Cardiac muscle cell (in vitro differentiated cells and primary cell): ENCODE measurements around the gene OLFM2. TPM values are rescaled to one million over a fixed set of nuclear protein-coding genes. Genes with fewer than 3 reads are reported as not detected.

Experiments used
- DNase-seq, 2 donors: peaks; one replicate each; pipeline versions ENCODE4 v3.0.0 to v3.0.0-alpha.2; 2010 to 2017; ENCODE audit warnings: low read depth in 1 of 2, low spot score in 1 of 2
- H3K27ac ChIP-seq: fragments of 200-600 bp; sonication (generic); 2 replicates; pipeline ENCODE4 v1.5.1; 2016
- H3K27me3 ChIP-seq: fragments of 200-600 bp; sonication (generic); 2 replicates; pipeline ENCODE4 v1.6.0; 2016; ENCODE audit warnings: control low read depth
- H3K36me3 ChIP-seq: fragments of 200-600 bp; sonication (generic); 2 replicates; pipeline ENCODE4 v1.5.1; 2016; ENCODE audit warnings: control low read depth
- H3K4me1 ChIP-seq: fragments of 200-600 bp; sonication (generic); 2 replicates; pipeline ENCODE4 v1.8.1; 2017; ENCODE audit warnings: low read depth, mild to moderate bottlenecking, mixed run types
- H3K4me3 ChIP-seq: fragments of 200-600 bp; sonication (generic); 2 replicates; pipeline ENCODE4 v1.5.1; 2016; ENCODE audit warnings: mild to moderate bottlenecking
- H3K9me3 ChIP-seq: fragments of 200-600 bp; sonication (generic); 2 replicates; pipeline ENCODE4 v1.5.1; 2017; ENCODE audit warnings: low read depth, mild to moderate bottlenecking, control low read depth
- CTCF ChIP-seq: IDR thresholded peaks from 2 replicates; pipeline ENCODE4 v1.5.1; 2012; ENCODE audit warnings: low read depth, mild to moderate bottlenecking, low read length
- polyA plus RNA-seq: library from polyadenylated mRNA; unstranded; fragments of >200 nt; fragmentation: Nextera tagmentation; extraction: Ambion mirVana; gene quantifications from 2 replicates; pipeline ENCODE4 v1.2.1, GENCODE V29; 2016
- total RNA-seq: library from RNA; depleted of rRNA; stranded (reverse); fragments of >200 nt; gene quantifications from 2 replicates; pipeline ENCODE4 v1.2.3, GENCODE V29; 2016

OLFM2 gene
- total and polyA plus RNA-seq, 2 experiments from 2014 or later, result 27.1 to 55.1 TPM

DNA sequence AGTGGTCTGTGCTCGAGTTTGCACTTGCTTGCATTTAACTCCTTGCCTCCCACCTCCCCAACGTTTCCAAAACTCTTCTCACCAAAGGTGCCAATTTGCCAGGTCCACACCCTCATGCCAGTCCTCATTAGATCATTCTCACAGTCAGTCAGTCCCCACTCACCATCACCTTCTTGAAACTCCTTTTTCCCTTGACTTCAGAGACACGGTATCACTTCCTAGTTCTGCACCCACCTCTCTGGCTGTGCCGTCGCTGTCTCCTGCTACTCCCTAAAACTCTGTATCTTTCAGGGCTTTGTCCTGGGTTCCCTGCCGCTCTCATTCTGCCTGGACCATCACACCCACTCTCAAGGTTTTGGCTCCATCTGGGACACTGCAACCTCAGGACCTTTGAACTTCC, 19.6 kb downstream of the OLFM2 start:
- Histone ChIP-seq H3K36me3 (no peaks in the 10 kb centered on the region), H3K27ac (no peak overlapping the region), H3K4me3 (no peak overlapping the region), H3K4me1 (no peaks in the 10 kb centered on the region), H3K27me3 (peaks cover 15% of the 10 kb centered on the region), H3K9me3 (no peaks in the 10 kb centered on the region)
- DNase-seq, result no peak
- no peak for TF ChIP-seq CTCF

DNA sequence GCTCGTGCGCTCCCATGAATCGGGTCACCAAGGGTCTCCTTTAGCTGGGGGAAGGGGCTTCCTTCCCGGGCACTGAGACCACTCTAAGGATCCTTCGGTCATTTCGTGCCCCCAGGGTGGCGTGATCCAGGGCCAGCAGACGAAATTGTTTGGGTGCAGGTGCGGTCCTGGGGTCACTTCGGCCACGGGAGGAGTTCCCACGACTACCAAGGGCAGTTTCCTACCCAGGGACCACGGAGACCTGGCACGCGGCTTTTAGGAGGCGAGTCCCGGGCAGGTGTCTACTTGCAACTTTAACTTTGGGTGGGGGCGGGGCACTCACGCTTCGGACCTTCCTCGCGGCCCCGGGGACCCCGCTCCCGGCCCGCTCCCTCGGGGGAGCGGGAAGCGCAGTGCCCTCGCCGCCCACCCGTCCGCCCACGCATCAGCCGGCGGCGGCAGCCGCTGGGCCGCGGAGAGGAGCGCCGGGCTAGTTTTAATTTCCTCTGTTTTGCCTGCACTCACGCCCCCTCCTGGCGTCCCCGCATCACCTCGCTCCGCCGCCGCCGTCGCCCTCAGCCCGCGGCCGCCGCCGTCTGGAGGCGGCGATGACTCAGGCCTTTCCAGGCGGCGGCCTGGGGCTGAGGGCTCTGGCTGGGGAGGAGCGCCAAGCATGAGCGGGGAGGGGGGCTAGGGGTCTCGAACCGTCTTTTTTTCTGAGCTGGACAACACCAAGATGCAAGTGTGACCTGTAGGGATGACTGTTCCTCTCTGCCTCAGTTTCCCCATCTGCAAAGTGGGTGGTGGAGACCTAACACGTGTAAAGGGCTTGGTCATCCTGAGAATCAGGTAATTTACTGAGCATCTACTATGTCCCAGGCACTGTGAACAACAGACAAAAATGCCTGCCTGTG, 21.8 kb downstream of the OLFM2 start:
- peak; percentile 89 to 90 for DNase-seq
- Histone ChIP-seq H3K9me3 (no peaks in the 10 kb centered on the region), H3K27ac (no peak overlapping the region), H3K27me3 (peaks cover 15% of the 10 kb centered on the region), H3K4me3 (peak overlapping the region; percentile 42), H3K36me3 (no peaks in the 10 kb centered on the region), H3K4me1 (no peaks in the 10 kb centered on the region)
- TF ChIP-seq CTCF, result peak; percentile 64

- Histone ChIP-seq H3K27me3 (peaks cover 15% of the 10 kb centered on the region), H3K4me1 (no peaks in the 10 kb centered on the region), H3K27ac (no peak overlapping the region), H3K36me3 (no peaks in the 10 kb centered on the region), H3K9me3 (no peaks in the 10 kb centered on the region), H3K4me3 (peak overlapping the region; percentile 42)
- no peak for DNase-seq
- TF ChIP-seq CTCF, result no peak
Observed at GRCh38 chr19:9914001-9914314, 22.4 kb downstream of the OLFM2 start.

DNA sequence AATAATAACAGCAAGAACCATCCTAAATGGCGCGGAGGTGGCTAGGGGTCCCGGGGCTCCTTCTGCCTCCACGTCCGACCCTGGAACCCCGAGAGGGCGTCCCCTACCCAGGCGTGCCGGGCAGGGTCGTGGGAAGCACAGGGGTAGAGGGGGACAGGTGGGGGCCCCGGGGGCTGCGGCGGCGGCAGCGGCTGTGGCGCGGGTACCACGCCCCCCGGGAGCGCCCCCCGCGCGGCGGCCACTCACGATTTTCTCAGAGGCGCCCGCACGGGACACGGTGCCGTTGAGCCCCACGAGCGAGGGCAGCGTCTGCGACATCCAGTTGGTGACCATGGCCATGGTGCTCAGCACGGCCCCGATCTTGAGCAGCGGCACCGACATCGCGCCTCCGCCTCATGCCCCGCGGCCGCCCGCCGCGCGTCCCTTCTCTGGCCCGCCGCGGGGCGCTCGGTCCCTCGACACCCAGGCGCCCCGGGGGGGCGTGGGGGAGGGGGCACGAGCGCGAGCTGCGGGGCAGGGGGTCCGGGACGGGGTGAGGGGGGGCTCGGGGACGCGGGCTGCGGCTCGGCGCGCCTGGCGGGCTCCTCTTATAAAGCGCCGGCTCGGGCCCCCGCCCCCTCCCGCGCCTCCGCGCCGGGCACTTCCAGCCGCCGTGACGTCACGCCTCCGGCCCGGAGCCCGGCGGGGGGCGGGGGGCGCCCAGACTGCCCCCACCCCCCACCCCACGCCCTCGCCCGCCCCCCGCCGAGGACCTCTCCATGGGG, 22.9 kb downstream of the OLFM2 start:
- DNase-seq, result peak in 1 of 2 donors; percentile 71
- no peaks in the 10 kb centered on the region for H3K36me3 ChIP-seq
- no peaks in the 10 kb centered on the region for H3K9me3 ChIP-seq
- no peaks in the 10 kb centered on the region for H3K4me1 ChIP-seq
- H3K27ac ChIP-seq, result no peak overlapping the region
- no peak for TF ChIP-seq CTCF
- H3K27me3 ChIP-seq, result peaks cover 15% of the 10 kb centered on the region
- peak overlapping the region; percentile 42 for H3K4me3 ChIP-seq

- TF ChIP-seq CTCF, result no peak
- no peak for DNase-seq
- Histone ChIP-seq H3K9me3 (no peaks in the 10 kb centered on the region), H3K4me3 (peak overlapping the region; percentile 42), H3K27me3 (peaks cover 15% of the 10 kb centered on the region), H3K4me1 (no peaks in the 10 kb centered on the region), H3K36me3 (no peaks in the 10 kb centered on the region), H3K27ac (no peak overlapping the region)
Observed at GRCh38 chr19:9912551-9913236, 23.6 kb downstream of the OLFM2 start.
